ENCODE measurements around the gene SCTR.

DNA sequence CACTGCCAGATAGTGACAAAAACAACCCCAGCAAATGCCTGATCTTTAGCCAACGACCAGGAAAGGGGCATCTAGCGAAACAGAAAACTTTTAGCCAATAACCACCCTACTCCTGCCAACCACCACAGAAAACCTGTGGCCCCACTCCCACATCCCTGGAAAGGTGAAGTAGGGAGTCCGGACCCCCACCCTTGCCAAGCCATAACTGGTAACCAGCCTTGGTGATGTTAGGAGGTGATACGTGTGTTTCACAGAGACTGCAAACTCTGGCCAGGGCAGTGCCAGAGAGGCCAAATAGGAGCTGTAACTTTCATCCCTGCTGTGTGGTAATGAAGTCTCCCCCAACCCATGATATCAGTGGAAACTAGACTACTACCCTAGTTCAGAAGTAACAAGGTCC lies 27.6 kb downstream of the SCTR start:
- TF ChIP-seq, protein P1, sequence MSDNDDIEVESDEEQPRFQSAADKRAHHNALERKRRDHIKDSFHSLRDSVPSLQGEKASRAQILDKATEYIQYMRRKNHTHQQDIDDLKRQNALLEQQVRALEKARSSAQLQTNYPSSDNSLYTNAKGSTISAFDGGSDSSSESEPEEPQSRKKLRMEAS (IDR thresholded peaks at IDR 0.05; ENCODE audit: low read depth, low read length) = no peak
- TF ChIP-seq POLR2A (IDR thresholded peaks at IDR 0.05; ENCODE audit: extremely low read depth, insufficient read length) = no peak
- TF ChIP-seq, protein P2, sequence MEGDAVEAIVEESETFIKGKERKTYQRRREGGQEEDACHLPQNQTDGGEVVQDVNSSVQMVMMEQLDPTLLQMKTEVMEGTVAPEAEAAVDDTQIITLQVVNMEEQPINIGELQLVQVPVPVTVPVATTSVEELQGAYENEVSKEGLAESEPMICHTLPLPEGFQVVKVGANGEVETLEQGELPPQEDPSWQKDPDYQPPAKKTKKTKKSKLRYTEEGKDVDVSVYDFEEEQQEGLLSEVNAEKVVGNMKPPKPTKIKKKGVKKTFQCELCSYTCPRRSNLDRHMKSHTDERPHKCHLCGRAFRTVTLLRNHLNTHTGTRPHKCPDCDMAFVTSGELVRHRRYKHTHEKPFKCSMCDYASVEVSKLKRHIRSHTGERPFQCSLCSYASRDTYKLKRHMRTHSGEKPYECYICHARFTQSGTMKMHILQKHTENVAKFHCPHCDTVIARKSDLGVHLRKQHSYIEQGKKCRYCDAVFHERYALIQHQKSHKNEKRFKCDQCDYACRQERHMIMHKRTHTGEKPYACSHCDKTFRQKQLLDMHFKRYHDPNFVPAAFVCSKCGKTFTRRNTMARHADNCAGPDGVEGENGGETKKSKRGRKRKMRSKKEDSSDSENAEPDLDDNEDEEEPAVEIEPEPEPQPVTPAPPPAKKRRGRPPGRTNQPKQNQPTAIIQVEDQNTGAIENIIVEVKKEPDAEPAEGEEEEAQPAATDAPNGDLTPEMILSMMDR (IDR thresholded peaks at IDR 0.05; ENCODE audit: low read depth, low read length) = no peak
